Thoracic aorta (tissue), 2 donors: ENCODE data around the gene MORN2. TPM values are rescaled to one million over a fixed set of nuclear protein-coding genes. Genes with fewer than 3 reads are reported as not detected.
A peak's percentile ranks its signal among the peaks of the same experiment; 100 is the strongest.

Experiments
- ATAC-seq: fragments of 150-250 bp; one replicate; pipeline ENCODE4 v1.8.0; 2017; ENCODE audit warnings: low read depth; ENCODE audit not compliant: insufficient number of reproducible peaks, low FRiP score
- DNase-seq: peaks from one replicate; pipeline ENCODE4 v3.0.0-alpha.2; 2020; ENCODE audit warnings: low spot score
- H3K27ac ChIP-seq, 2 donors: fragments of 200-600 bp; sonication (generic); 1 replicate in 1 of 2; 2 replicates in 1 of 2; pipeline ENCODE4 v1.5.1; 2016; ENCODE audit warnings: mild to moderate bottlenecking in 2 of 2, moderate library complexity in 2 of 2
- H3K27me3 ChIP-seq: fragments of 200-600 bp; sonication (generic); replicated peaks from 2 replicates; pipeline ENCODE4 v1.6.0; 2016; ENCODE audit warnings: mild to moderate bottlenecking; ENCODE audit not compliant: insufficient read depth
- H3K36me3 ChIP-seq: fragments of 200-600 bp; sonication (generic); one replicate; pipeline ENCODE4 v1.5.1; 2016
- H3K4me1 ChIP-seq, 2 donors: fragments of 200-600 bp; sonication (generic); 1 replicate in 1 of 2; 2 replicates in 1 of 2; pipeline versions ENCODE4 v1.5.1 to v1.6.0; 2016; ENCODE audit warnings: low read depth in 2 of 2, mild to moderate bottlenecking in 1 of 2; ENCODE audit not compliant: control insufficient read depth in 1 of 2
- H3K4me3 ChIP-seq: fragments of 200-600 bp; sonication (generic); 2 replicates; pipeline ENCODE4 v1.5.1; 2016; ENCODE audit warnings: mild to moderate bottlenecking
- H3K9me3 ChIP-seq: fragments of 200-600 bp; sonication (generic); 2 replicates; pipeline ENCODE4 v1.5.1; 2016
- total RNA-seq, 2 donors: library from RNA; depleted of rRNA; stranded (reverse); fragments of >200 nt; gene quantifications; one replicate each; pipeline versions ENCODE4 v1.1.0 to v1.2.3, GENCODE V29; 2016
- TF ChIP-seq, protein P1 (sequence below): fragments of 200-600 bp; sonication (generic); IDR thresholded peaks from one replicate; pipeline ENCODE4 v1.5.1; 2019; ENCODE audit warnings: antibody characterized with exemption

Gene MORN2
- total RNA-seq, 2 donors from 2014 or later = 3.4 to 15.5 TPM

DNA sequence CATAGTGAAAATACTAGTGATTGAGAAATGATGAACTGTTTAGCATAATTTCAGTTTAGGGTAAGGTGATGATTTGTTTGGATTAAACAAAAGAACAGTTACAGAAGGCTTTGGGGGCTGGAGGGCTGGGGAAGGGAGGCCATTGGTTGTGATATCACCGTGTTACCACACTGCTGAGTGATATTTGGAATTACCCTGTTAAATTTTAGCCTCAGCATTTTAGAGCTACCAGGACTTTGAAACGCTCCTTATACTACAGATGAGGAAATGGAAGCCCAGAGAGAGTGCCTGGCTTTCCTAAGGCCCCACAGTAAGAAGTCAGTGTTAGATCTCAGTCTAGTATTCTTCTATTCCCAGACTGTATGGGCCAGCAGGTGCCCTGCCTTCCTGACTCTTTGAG, 29.5 kb downstream of the MORN2 start:
- DNase-seq (no peak), ATAC-seq (no peak)
- H3K4me1 ChIP-seq = peaks cover 0 to 9% of the 10 kb centered on the region in 2 donors
- TF ChIP-seq, protein P1, sequence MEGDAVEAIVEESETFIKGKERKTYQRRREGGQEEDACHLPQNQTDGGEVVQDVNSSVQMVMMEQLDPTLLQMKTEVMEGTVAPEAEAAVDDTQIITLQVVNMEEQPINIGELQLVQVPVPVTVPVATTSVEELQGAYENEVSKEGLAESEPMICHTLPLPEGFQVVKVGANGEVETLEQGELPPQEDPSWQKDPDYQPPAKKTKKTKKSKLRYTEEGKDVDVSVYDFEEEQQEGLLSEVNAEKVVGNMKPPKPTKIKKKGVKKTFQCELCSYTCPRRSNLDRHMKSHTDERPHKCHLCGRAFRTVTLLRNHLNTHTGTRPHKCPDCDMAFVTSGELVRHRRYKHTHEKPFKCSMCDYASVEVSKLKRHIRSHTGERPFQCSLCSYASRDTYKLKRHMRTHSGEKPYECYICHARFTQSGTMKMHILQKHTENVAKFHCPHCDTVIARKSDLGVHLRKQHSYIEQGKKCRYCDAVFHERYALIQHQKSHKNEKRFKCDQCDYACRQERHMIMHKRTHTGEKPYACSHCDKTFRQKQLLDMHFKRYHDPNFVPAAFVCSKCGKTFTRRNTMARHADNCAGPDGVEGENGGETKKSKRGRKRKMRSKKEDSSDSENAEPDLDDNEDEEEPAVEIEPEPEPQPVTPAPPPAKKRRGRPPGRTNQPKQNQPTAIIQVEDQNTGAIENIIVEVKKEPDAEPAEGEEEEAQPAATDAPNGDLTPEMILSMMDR = no peak
- no peaks in the 10 kb centered on the region for H3K9me3 ChIP-seq
- H3K27me3 ChIP-seq = no peaks in the 10 kb centered on the region
- H3K4me3 ChIP-seq = no peak overlapping the region
- no peaks in the 10 kb centered on the region for H3K36me3 ChIP-seq
- no peak overlapping the region for H3K27ac ChIP-seq

- Histone ChIP-seq H3K27me3 (no peaks in the 10 kb centered on the region), H3K27ac (no peak overlapping the region)
- TF ChIP-seq, protein P1 = no peak
Observed at GRCh38 chr2:38907242-38907641, 31.5 kb downstream of the MORN2 start.

DNA sequence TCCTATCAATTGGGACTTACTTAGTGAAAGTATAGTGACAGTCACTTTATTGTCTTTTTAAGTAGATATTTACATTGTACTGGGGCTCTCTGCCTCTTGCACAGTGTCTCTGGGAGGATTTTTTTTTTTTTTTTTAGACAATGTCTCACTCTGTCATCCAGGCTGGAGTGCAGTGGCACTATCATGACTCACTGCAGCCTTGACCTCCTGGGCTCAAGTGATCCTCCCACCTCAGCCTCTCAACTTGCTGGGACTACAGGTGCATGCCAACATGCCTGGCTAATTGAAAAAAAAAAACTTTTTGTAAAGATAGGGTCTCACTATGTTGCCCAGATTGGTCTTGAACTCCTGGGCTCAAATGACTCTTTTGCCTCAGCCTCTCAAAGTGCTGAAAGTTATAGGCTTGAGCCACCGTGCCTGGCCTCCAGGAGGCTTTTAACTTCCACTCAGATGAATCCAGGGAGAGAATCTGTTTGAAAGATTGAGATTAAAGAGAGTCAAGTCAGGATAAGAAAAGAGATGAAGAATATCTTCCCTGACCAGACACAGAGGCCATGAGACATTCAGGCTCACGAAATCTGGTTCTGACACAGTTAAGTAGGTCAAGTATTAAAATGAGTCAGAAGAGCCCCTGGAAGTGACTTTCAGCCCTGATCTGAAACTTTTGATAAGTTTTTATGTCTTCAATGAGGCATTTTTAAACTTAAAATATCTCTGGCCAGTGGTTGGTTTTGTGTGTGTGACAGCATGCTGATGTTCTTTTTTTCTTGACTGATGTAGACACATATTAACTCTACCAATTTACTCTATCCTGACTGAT, 32.2 kb downstream of the MORN2 start:
- TF ChIP-seq, protein P1 = no peak
- ATAC-seq (no peak), DNase-seq (no peak)
- H3K36me3 ChIP-seq = no peaks in the 10 kb centered on the region
- peaks cover 0 to 9% of the 10 kb centered on the region in 2 donors for H3K4me1 ChIP-seq
- H3K9me3 ChIP-seq = no peaks in the 10 kb centered on the region
- no peak overlapping the region for H3K4me3 ChIP-seq
- H3K27ac ChIP-seq = no peak overlapping the region
- no peaks in the 10 kb centered on the region for H3K27me3 ChIP-seq

More at GRCh38 chr2:38907242-38907641, 31.5 kb downstream of the MORN2 start:
- H3K4me1 ChIP-seq = peaks cover 0 to 9% of the 10 kb centered on the region in 2 donors
- H3K36me3 ChIP-seq = no peaks in the 10 kb centered on the region
- ATAC-seq = peak; percentile 36
- H3K9me3 ChIP-seq = no peaks in the 10 kb centered on the region
- no peak for DNase-seq
- no peak overlapping the region for H3K4me3 ChIP-seq

- peaks cover 0 to 9% of the 10 kb centered on the region in 2 donors for H3K4me1 ChIP-seq
- H3K9me3 ChIP-seq = no peaks in the 10 kb centered on the region
- no peak overlapping the region for H3K27ac ChIP-seq
- TF ChIP-seq, protein P1 = no peak
- H3K36me3 ChIP-seq = no peaks in the 10 kb centered on the region
- H3K27me3 ChIP-seq = no peaks in the 10 kb centered on the region
- ATAC-seq = no peak
- DNase-seq = no peak
- no peak overlapping the region for H3K4me3 ChIP-seq
Observed at GRCh38 chr2:38909872-38910271, 34.1 kb downstream of the MORN2 start.

DNA sequence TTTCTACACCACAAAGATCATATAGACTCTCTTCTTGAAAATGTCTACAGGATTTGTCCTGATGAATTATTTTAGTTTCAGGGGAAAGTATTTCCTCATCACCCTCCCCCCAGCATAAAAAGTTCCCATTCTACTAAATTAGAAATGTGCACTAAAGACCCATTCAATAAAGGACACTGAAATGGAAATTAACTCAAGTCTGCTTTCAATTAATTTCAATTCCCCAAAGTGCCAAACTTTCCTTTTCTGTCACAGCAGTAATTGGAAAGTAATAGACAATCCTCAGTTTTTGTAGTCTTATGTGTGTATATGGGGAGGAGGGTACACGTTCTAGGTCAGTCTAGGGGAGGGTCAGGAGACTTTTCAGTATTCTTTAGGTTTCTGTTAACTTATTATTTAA, 35.4 kb downstream of the MORN2 start:
- no peak overlapping the region for H3K27ac ChIP-seq
- H3K4me1 ChIP-seq = peaks cover 0 to 9% of the 10 kb centered on the region in 2 donors
- ATAC-seq (no peak), DNase-seq (no peak)
- no peaks in the 10 kb centered on the region for H3K27me3 ChIP-seq
- TF ChIP-seq, protein P1 = no peak
- H3K9me3 ChIP-seq = no peaks in the 10 kb centered on the region
- H3K36me3 ChIP-seq = no peaks in the 10 kb centered on the region
- H3K4me3 ChIP-seq = no peak overlapping the region
